Measurements from ENCODE around the gene MEDAG.

The MEDAG gene

DNA sequence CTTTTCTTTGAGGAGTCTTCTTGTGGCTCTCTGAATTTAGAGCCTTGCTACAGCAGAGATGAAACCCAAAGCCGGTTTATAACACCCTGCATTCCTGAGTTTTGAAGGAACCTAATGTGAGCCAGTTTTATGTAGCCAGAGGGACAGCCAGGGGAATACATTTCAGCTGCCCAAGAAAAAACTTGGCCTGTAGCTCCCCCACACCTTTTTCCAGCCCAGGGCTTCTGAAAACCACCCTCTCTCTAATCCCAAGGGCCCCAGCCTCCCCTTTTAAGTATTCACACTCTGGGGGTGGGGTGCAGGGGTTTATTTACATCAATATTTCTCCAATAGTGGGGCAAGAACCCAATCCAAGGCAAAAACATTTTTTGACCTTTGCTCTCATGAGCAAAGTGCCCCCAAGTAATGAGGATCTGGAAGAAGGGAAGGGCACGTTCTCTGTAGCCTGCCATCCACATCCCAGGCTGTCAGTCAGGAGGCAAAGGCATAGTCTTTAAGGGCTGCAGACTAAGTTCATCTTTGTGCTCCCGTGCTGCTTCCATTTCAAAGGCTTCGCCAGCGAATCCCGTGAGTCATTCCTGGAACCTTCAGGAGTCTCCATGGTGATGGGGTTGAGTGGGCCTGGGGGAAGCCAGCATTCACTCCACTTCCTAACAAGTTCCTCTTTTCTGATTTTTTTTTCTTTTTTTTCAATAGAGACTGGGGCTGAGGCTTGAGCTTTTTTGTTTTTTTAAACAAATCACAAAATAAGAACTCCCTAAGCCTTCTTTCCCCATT lies 33.2 kb upstream of the MEDAG start:
- DNase-seq (ENCODE audit: low read depth, low spot score), result peak; percentile 62

DNA sequence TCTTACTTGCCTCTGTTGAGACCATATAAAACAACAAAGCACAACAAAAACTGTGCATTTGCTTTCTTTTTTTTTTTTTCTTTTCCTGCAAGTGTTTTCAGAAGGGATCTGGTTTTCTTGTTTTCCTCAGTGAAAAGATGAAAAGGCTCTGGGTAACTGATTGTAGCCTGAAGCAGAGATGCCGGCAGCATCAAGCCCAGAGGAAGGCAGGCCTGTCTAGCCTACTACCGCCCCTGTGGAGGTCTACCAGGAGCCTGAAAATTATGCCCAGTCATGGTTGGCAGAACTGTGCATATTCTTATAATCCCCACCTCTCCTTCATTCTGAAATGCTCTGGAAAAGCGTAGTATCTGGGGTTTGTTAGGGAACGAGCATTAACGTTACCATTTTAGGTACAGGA lies 32.6 kb upstream of the MEDAG start:
- no peak for DNase-seq (ENCODE audit: low read depth, low spot score)

DNA sequence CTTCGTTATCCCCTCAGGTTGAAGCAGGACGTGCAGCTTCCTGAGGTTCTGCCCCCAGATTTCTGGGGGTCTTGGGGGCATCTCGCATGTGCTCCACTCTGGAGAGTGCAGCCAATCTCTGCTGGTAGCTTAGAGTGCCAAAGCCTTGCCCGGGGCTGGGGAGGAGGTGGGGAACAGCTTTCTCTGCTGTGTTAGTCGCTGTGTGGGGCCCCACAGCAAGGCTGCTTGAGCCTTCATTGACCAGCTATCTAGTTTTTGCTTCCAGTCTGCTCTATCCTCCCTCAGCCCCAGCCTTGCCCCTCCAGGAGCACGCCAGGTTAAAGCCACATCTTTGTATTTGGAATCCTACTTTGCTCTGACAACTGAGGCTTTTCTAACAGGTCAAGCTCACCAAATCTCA lies 32.0 kb upstream of the MEDAG start:
- DNase-seq (ENCODE audit: low read depth, low spot score), result no peak

DNA sequence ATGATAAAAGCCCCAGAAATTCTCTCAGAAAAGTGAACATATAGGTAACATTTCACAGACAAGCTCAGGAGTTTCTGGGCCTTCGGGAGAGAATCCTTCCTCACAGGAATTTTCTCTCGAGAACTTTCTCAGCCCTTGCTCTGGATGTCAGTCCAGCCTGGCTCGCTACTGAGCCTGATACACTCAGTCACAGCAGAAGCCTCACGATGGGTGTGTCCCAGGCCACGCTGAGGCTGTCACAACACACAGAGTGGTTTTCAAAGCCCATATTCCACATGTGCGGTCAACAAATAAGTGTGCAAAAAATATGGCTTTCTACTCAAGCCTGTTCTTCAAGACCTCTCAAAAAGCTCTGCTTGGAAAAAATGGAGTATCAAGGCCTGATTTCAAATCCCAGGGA lies 31.5 kb upstream of the MEDAG start:
- DNase-seq (ENCODE audit: low read depth, low spot score), result no peak

DNA sequence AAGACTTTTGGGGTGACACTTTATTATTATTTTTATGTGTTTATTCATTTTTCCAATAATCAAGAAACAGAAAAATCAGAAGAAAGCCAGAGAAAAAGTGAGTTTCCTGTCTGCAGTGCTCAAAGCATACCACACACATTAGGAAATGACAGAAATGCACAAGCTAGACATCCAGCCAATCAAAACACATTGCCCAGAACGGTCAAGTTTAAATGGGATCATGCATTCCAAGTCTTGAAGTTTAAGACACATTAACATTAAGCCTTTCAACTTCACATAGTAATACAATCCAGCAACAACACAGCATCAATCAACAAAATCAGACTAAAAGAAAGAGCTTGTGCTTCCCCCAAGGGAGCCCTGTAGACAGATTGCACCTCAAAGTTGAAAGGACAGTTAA lies 28.7 kb upstream of the MEDAG start:
- no peak for DNase-seq (ENCODE audit: low read depth, low spot score)

DNA sequence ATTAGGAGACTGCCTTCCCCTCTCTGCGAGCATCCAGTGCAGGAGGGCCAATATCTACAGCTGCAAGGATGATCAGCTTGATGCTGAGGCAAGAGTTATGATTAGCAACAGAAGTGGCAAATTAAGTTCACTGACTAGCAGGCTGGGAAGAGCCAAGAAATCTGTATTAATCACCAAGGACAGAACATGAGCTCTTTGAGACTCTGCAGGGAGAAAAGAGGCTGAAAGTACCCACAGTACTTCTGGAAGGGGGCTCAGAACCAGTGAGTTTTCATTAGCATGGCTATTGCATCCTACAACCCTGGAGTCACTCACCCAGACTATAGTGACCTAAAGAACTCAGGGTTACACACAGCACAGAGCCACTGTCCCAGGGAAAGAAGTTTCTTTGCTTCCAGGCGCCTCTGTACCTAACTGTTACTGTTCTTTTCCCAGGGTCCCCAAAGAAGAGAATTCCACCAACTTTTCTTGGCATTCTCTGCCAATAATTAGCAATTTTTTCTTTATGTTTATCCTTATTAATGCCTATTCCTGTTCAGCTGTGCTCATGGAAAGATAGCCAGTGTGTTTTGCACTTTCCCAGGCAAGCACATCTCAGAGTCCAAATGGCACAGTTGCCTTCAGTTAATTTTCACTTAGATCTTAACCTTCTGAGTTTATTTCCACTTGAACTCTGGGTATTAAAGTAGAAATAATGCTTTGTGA lies 25.8 kb upstream of the MEDAG start:
- no peak for DNase-seq (ENCODE audit: low read depth, low spot score)

DNA sequence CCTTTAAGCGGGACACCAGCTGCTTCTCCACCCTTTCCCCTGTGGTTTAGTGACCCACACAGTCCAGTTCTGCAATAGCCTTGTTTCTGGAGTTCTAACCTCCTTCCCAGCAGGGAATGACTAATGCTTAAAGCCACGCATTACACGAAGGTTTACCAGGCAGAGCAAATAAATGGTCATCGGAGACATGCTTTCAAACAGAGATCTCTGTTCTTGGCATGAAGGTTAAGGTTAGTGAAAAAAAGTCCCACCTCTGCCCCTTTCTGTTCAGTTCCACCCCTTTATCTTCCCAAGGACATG lies 25.3 kb upstream of the MEDAG start:
- DNase-seq (ENCODE audit: low read depth, low spot score), result peak; percentile 76

DNA sequence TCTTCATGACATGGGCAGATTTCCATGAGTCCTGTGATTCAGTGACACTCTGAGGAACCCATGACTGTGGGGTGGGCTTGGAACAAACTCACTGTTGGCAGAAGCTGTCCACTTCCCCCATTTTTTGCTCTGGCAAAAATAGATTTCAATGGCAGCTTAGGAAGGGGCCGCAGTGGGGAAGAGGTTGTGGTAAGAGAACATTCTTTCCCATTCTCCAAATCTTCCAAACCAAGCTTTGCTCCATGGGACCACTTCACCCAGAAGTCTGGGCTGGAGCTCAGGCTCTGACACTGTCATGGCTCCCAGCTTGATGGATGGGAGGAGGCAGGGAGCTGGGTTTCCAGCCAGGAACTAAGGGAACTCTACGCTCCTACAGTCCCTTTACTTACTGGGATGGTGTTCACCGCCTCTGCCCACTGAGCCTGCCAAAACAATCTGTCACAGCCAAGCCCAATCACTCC lies 24.9 kb upstream of the MEDAG start:
- no peak for DNase-seq (ENCODE audit: low read depth, low spot score)

DNA sequence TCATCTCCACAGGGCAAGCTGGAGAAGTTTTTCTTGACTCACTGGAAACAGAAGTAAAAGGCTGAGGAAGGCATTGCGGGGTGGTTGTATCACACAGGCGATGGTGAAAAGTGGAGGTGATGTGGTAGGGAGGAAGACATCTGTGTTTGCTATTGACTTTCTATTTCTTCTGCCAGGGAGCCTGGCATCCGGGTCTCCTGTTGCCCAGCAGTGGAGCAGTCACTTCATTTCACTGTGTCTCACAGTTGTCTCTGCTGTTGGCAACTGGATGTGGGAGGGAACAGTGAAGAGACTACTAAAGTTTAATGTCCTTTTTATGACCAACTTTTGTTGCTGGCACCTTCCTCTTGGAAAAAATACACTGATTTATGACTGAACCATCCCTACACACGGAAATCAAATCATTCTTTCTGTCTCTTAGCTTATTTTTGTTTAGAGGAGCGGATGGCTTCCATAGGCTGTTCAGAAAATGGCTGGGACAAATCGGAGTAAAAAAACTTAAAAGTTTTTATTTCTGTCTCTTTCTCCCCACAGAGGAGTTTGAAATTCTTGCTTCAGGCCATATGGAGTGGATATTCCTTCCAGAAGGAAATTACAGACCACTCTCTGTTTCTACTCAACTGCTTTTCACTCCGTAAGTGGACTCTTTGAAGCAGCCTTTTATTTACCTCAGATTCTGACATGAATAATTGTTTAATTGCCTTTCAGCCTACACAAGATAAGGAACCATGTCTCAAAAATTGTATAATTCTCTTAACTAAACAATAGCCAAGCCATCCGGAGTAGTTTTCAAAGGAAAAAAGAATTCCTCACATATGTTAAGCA lies 23.8 kb upstream of the MEDAG start:
- no peak for DNase-seq (ENCODE audit: low read depth, low spot score)

DNA sequence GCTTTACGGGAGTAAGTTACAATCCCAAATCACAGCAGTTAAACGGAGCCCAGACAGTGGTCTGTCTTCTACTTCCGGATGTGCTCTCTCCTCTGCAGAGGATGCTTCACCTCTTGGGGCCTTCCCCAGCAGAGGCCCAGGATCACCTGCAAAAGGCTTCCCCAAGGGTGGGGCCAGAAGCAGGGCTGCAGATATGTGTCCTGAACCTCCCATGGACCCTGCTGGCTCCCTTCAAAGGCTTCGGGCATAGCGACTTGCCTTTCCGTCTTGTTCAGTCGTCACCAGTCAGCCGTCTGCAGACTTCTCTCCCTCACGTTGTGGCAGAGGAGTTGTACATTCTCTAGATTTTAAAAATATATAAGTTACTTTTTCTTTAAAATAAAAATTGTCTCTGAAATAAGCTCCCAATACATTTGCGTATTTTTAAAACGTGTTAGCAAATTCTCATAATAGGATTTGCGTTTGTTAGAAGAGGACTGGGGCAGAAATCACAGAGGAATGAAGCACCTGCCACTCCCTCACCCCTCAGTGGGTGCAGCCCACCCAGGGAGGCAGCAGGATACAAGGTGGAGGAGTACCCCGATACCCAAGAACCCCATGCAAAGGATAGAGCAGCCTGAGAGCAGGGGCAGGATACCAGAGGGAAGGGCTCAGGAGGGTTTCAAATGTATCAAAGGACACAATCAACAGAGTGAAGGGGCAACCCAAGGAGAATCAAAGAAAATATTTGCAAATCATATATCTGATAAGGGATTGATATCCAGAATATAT lies 22.9 kb upstream of the MEDAG start:
- DNase-seq (ENCODE audit: low read depth, low spot score), result no peak

DNA sequence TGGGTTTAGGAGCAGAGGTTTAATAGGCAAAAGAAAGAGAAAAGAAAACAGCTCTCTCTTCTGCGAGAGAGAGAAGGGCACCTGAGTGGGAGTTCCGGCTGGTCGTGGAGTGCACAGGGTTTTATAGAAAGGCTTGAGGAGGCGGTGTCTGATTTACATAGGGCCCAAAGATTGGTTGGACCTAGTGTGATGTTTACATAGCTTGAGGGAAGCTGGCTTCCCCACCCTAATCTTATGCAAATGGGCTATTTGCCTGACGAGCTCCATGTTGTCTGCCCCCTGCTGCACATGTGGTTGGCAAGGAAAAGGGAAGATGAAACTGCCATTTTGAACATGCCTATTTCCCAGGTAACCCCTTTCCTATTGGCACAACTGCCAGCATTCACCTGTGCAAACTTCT lies 21.5 kb upstream of the MEDAG start:
- DNase-seq (ENCODE audit: low read depth, low spot score), result no peak

DNA sequence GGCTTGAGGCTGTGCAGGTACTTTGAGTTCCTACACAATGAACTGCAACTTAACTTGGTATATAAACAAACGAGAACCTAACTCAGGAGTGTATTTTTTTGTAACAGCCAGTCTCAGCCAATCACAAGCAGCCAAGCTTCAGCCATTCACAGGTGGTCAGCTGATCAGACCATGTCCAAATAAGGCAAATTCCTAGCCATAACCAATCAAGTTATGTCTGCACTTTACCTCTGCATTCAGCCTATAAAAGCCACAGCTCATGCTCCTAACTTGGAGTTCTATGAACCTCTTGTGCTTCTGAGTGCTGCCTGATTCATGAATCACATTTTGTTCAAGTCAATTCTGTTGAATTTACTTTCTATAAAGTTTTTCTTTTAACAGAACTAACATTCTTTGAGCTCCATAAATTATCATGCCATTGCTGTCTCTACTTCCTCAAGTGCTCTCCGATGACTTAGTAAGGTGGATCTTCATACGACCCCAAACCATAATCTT lies 16.8 kb upstream of the MEDAG start:
- no peak for DNase-seq (ENCODE audit: low read depth, low spot score)

DNA sequence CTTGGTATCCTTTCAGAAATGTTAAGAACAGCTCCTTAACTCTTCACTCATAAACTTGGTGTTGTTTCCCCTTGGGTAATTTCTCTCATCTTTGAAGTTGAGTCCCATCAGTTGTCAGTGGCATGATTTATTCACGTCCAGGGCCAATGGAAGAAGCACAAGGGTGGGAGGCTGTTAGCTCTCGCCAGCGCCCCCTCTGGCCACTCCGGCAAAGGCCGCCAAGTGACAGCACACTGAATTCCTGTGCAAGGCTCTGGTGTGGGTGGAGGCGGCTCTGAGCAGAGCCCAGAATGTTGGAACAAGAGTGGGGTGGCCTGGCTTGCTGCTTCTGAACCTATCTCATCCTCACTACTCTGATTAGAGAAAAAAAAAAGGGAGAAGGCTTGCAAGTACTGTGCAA lies 13.1 kb upstream of the MEDAG start:
- DNase-seq (ENCODE audit: low read depth, low spot score), result no peak

DNA sequence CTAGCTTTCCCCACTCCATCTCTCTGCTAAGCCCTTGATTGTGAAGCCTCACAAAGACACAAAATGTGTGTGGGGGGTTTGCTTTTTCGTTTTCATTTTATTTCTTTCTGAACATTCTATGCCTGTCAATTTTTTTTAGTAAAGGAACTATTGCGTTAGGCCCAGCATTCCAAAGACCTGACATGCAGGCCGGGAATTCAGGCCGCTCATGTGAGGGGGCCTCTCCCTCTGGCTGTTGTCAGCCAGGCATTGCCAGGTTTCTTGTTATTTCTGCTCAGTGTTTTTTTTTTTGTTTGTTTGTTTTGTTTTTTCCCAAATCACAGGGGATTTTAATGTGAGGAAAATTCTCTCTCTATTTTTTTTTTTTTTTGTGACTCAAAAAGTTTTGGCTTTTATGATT lies 10.3 kb upstream of the MEDAG start:
- DNase-seq (ENCODE audit: low read depth, low spot score), result no peak

DNA sequence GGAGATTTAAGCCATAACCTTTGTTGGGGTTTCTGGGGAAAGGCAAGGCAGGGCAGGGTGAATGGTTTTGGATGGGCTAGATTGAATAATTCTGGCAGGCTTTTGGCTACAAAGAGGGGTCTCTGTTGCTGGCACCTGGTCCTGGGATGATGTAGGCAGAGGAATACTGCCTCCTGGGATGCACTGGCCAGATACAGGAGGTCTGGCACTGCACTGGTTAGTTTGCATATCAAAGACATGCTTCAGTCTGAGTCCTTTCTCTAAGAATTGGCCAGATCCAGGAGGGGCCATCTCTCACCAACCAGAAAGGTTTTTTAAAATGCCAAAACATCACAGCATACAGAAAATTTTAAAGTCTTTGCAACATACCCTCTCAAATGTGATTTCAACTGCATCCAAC lies 8.0 kb upstream of the MEDAG start:
- no peak for DNase-seq (ENCODE audit: low read depth, low spot score)

DNA sequence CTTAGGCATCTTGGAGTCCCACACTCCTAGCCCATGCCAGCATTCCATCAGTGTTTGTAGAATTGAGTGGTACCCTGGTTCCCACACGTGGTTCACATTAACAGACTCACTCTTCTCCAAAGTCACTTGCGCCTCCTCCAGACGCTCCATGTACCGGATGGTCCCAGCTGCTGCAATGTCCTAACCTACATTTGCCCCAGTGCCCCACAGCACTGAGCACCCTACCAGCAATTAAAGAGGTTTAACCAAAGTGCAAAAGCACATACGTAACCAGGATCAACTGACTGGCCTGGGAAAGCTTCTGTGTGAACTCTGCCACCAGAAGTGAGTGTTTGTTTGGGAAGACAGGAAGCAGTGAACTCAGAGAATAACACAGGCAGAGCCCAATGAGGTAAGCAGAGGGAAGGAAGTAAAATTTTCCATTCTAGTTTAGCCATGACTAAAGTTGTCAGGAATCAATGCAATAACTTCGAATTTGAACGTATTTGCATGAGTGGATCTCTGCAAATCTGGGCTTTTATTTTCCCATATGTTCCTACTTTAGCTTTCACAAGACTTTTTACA lies 7.3 kb upstream of the MEDAG start:
- DNase-seq (ENCODE audit: low read depth, low spot score), result peak; percentile 96

DNA sequence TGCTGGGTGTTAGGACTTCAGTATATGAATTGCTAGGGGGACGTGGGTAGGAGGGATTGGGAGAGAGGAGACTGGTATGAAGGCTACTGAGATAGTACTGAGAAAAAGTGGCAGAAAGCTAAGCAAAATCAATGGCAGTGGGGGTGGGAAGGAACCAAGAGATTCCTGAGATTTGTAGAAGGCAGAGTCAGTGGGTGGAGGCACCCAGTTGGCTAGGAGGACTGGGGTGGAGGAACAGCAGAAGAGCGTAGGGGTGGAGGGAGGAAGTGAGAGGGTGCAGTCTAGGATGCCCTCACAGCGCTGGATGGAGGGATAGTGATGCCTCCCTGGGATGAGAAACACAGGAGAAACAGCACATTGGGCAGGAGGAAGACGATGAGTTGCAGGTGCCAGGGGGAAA lies 5.6 kb upstream of the MEDAG start:
- no peak for DNase-seq (ENCODE audit: low read depth, low spot score)

DNA sequence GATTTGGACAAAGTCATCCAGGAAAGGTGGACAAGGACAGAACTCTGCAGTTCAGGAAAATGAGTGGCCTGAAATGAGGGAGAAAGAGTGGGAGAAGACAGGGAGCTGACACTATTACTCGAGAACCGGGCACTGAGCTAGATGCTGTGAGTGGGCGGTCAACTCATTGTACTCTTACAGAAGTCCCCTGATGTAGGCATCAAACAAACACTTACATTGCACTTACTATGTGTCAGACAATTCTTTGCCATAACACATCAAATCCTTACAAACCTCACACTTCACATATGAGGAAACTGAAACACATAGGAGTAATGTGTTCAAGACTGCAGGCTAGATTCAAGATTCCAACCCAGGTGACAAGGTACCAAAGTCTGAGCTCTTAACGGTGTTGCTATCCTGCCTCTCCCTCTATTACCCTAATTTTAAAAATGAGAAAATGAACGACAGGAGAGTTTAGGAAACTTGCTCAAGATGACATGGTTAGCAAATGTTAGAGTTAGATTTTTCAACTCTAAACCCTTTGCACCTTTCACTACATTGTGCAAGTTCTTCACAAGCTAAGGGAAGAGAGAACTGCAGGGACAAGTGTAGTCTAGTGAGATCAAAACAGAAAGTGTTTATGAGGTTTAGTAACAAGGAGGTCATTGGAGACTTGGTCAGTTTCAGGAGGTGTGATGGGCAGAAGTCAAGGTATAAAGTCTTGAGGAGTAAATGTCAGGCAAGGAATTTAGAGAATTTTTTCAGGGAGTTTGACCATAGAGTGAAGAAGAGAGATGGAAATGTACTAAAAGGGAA lies 4.9 kb upstream of the MEDAG start:
- no peak for DNase-seq (ENCODE audit: low read depth, low spot score)

DNA sequence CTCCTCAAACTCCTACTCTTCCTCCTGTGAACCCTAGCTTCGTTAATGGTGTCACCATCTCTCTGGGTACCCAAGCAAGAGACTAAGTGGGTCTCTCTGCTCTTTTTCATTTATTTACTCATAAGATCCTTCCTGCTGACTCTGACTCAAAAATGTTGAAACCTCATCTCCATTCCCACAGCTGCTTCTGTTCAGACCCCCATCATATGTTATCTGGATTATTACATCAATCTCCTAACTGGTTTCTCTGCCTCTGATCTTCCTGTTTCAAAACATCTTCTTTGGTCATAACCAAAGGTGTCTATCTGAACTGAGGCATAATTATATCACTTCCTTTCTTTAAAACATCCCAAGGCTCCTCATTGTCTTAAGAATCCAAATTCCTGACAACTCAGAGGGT lies 2.0 kb upstream of the MEDAG start:
- DNase-seq (ENCODE audit: low read depth, low spot score), result no peak

DNA sequence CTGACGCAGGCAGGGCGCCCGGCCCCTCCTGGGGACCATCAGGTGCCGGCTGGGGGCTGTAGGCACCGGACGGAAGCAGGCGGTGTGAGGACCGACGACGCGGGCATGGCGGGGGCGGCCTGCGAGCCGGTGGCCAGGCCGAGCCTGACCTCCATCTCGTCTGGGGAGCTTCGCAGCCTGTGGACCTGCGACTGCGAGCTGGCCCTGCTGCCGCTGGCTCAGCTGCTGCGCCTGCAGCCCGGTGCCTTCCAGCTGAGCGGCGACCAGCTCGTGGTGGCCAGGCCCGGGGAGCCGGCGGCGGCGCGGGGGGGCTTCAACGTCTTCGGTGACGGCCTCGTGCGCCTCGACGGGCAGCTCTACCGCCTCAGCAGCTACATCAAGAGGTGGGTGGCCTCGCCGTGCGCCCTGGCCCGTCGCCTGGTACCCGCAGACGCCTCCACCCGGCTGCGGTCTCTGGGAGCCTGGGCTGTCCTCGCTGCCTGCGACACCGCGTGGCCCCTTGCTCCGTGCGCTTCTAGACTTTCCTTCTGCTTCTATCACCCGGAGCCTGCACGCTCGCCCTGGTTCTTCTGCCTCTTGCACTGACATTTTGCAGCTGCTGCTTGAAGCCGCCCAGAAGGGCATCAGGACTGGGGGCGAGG lies 460 bp downstream of the MEDAG start:
- no peak for DNase-seq (ENCODE audit: low read depth, low spot score)
